ENCODE results near the gene PDYN. TPM values are rescaled to one million over a fixed set of nuclear protein-coding genes. Genes with fewer than 3 reads are reported as not detected.

The PDYN gene
- total RNA-seq, 1 experiment from 2014 or later, result not detected

Other genes starting within 250 kb of the PDYN start
- 50.7 and 56.2 TPM in 2 replicates for gene SIRPA, start 98.7 kb downstream of the PDYN start, total RNA-seq (2014; rRNA removed; shearing (Covaris generic); ENCODE audit: low replicate concordance)
- gene STK35, start 107.8 kb upstream of the PDYN start, total RNA-seq (2014; rRNA removed; shearing (Covaris generic); ENCODE audit: low replicate concordance), result 11.7 and 12.6 TPM in 2 replicates

All from Caki2 (cell line).